ENCODE data around the gene DNM3. TPM values are rescaled to one million over a fixed set of nuclear protein-coding genes. Genes with fewer than 3 reads are reported as not detected.

Gene DNM3
- total RNA-seq, 1 donor from 2014 or later: 2.1 TPM

- intact Hi-C loops (cut with micrococcal nuclease): no loop called here
- no peaks in the 10 kb centered on the region for H3K27me3 Mint-ChIP-seq
- CTCF ChIA-PET: interaction anchor here (0.8 to 2.5 kb wide), 4 partner anchors 8 to 23 kb away, joined by 3 to 5 read pairs (median 3); partner anchors contain the start of gene PIGC
- no peak overlapping the region for H3K4me3 Mint-ChIP-seq
- H3K9me3 Mint-ChIP-seq: no peaks in the 10 kb centered on the region
- POLR2A ChIA-PET: no interaction called here
- H3K36me3 Mint-ChIP-seq (ENCODE audit: low read depth): no peaks in the 10 kb centered on the region
- TF ChIP-seq CTCF (IDR thresholded peaks at IDR 0.05): no peak
- no peak overlapping the region for H3K27ac Mint-ChIP-seq
- no peak for DNase-seq
- H3K4me1 Mint-ChIP-seq: no peaks in the 10 kb centered on the region
- ATAC-seq (ENCODE audit: low read depth): no peak
Observed at GRCh38 chr1:172452536-172453152, 611.3 kb downstream of the DNM3 start.

GRCh38 chr1:172453153-172453545 lies 611.9 kb downstream of the DNM3 start:
- H3K9me3 Mint-ChIP-seq: no peaks in the 10 kb centered on the region
- POLR2A ChIA-PET: no interaction called here
- ATAC-seq (ENCODE audit: low read depth): no peak
- no peak overlapping the region for H3K27ac Mint-ChIP-seq
- no peaks in the 10 kb centered on the region for H3K27me3 Mint-ChIP-seq
- CTCF ChIA-PET: interaction anchor here (0.8 to 2.5 kb wide), 4 partner anchors 9 to 24 kb away, joined by 3 to 5 read pairs (median 3); partner anchors contain the start of gene PIGC
- H3K4me3 Mint-ChIP-seq: no peak overlapping the region
- no peaks in the 10 kb centered on the region for H3K4me1 Mint-ChIP-seq
- no peak for TF ChIP-seq CTCF (IDR thresholded peaks at IDR 0.05)
- no peak for DNase-seq
- H3K36me3 Mint-ChIP-seq (ENCODE audit: low read depth): no peaks in the 10 kb centered on the region
- intact Hi-C loops (cut with micrococcal nuclease): no loop called here

- no peak overlapping the region for H3K4me3 Mint-ChIP-seq
- no peaks in the 10 kb centered on the region for H3K4me1 Mint-ChIP-seq
- DNase-seq: no peak
- ChIA-PET POLR2A (interaction anchor here (0.6 kb wide), 1 partner anchor 1465 kb away, joined by 3 read pairs; no protein-coding TSS in a partner anchor), CTCF (interaction anchor here (1.3 to 2.5 kb wide), 2 partner anchors 12 to 24 kb away, joined by 3 to 5 read pairs; no protein-coding TSS in a partner anchor)
- ATAC-seq (ENCODE audit: low read depth): no peak
- no peaks in the 10 kb centered on the region for H3K9me3 Mint-ChIP-seq
- no peak overlapping the region for H3K27ac Mint-ChIP-seq
- intact Hi-C loops (cut with micrococcal nuclease): no loop called here
- no peaks in the 10 kb centered on the region for H3K36me3 Mint-ChIP-seq (ENCODE audit: low read depth)
- no peaks in the 10 kb centered on the region for H3K27me3 Mint-ChIP-seq
- TF ChIP-seq CTCF (IDR thresholded peaks at IDR 0.05): no peak
Observed at GRCh38 chr1:172453607-172454006, 612.3 kb downstream of the DNM3 start.

GRCh38 chr1:172455451-172455850 lies 614.2 kb downstream of the DNM3 start:
- intact Hi-C loops (cut with micrococcal nuclease): no loop called here
- Mint-ChIP-seq H3K27me3 (peaks cover 4% of the 10 kb centered on the region), H3K36me3 (ENCODE audit: low read depth) (no peaks in the 10 kb centered on the region), H3K9me3 (no peaks in the 10 kb centered on the region), H3K27ac (no peak overlapping the region), H3K4me3 (no peak overlapping the region), H3K4me1 (no peaks in the 10 kb centered on the region)
- ChIA-PET CTCF (no interaction called here), POLR2A (no interaction called here)
- no peak for TF ChIP-seq CTCF (IDR thresholded peaks at IDR 0.05)
- no peak for DNase-seq
- ATAC-seq (ENCODE audit: low read depth): no peak

GRCh38 chr1:172456344-172456769 lies 615.1 kb downstream of the DNM3 start:
- H3K4me3 Mint-ChIP-seq: no peak overlapping the region
- ChIA-PET CTCF (interaction anchor here (0.9 kb wide), 1 partner anchor 12 kb away, joined by 3 read pairs; no protein-coding TSS in a partner anchor), POLR2A (no interaction called here)
- H3K27me3 Mint-ChIP-seq: peaks cover 4% of the 10 kb centered on the region
- no peaks in the 10 kb centered on the region for H3K4me1 Mint-ChIP-seq
- no peak overlapping the region for H3K27ac Mint-ChIP-seq
- no peaks in the 10 kb centered on the region for H3K36me3 Mint-ChIP-seq (ENCODE audit: low read depth)
- TF ChIP-seq CTCF (IDR thresholded peaks at IDR 0.05): no peak
- DNase-seq (no peak), ATAC-seq (ENCODE audit: low read depth) (no peak)
- intact Hi-C loops (cut with micrococcal nuclease): no loop called here
- H3K9me3 Mint-ChIP-seq: no peaks in the 10 kb centered on the region
